GM12891 (cell line): ENCODE data around the gene MTRF1L. TPM values are rescaled to one million over a fixed set of nuclear protein-coding genes. Genes with fewer than 3 reads are reported as not detected.

ENCODE experiments used
- DNase-seq: peaks from one replicate; pipeline ENCODE4 v3.0.0; 2011; ENCODE audit warnings: low spot score; ENCODE audit not compliant: insufficient read length
- FAIRE-seq: peaks from 2 replicates; lab custom pipeline; 2011; peaks lifted over from hg19 to GRCh38; lab: Jason Lieb, UNC
- PAX5 ChIP-seq: IDR thresholded peaks from 2 replicates; pipeline ENCODE4 v1.6.1; 2011; ENCODE audit warnings: low read length, moderate library complexity, mild to moderate bottlenecking; ENCODE audit not compliant: insufficient read depth, severe bottlenecking
- POLR2A ChIP-seq: IDR thresholded peaks from 2 replicates; pipeline ENCODE4 v1.6.1; 2011; ENCODE audit warnings: low read depth, low read length, control low read depth
- POLR2AphosphoS5 ChIP-seq: IDR thresholded peaks from 2 replicates; pipeline ENCODE4 v1.6.1; 2011; ENCODE audit warnings: low read depth, low read length, control low read depth
- POU2F2 ChIP-seq: IDR thresholded peaks from 2 replicates; pipeline ENCODE4 v1.6.1; 2011; ENCODE audit warnings: low read depth, mild to moderate bottlenecking, control low read depth, low read length, moderate library complexity
- SPI1 ChIP-seq: IDR thresholded peaks from 2 replicates; pipeline ENCODE4 v1.6.1; 2011; ENCODE audit warnings: low read depth, low read length, control low read depth
- TAF1 ChIP-seq: IDR thresholded peaks from 2 replicates; pipeline ENCODE4 v1.6.1; 2011; ENCODE audit warnings: low read depth, low read length, control low read depth
- polyA plus RNA-seq: library from polyadenylated mRNA; unstranded; fragments of >200 nt; gene quantifications from one replicate; pipeline ENCODE4 v1.2.1, GENCODE V29; 2012; ENCODE audit warnings: low read depth, missing spikeins, inconsistent platforms; ENCODE audit not compliant: missing spikeins

Gene MTRF1L
- 9.6 TPM for polyA plus RNA-seq

- FAIRE-seq (peak; percentile 97), DNase-seq (peak; percentile 66)
- TF ChIP-seq PAX5 (peak; percentile 22), TAF1 (no peak), SPI1 (0 out of 2 replicates have a peak, but pooled peaks have one; percentile 24), POLR2A (peak; percentile 75), POLR2AphosphoS5 (0 out of 2 replicates have a peak, but pooled peaks have one; percentile 63), POU2F2 (0 out of 2 replicates have a peak, but pooled peaks have one; percentile 9)
These were observed at the start of gene MTRF1L for GRCh38 chr6:153002613-153003365. Gene MTRF1L (minus strand): TSS chr6:153002709. CDS start chr6:153002685, 24 bp downstream.

GRCh38 chr6:153051801-153052200, 49.3 kb upstream of the MTRF1L start:
- DNase-seq: no peak
- no peak for FAIRE-seq
- TF ChIP-seq TAF1 (no peak), POLR2A (no peak), SPI1 (no peak), PAX5 (no peak), POLR2AphosphoS5 (no peak), POU2F2 (no peak)

- DNase-seq (no peak), FAIRE-seq (no peak)
- TF ChIP-seq TAF1: no peak
- no peak for TF ChIP-seq POLR2A
- TF ChIP-seq POU2F2: no peak
- TF ChIP-seq PAX5: no peak
- TF ChIP-seq SPI1: no peak
- TF ChIP-seq POLR2AphosphoS5: no peak
These were observed 46.1 kb upstream of the MTRF1L start for GRCh38 chr6:153048631-153049030.

GRCh38 chr6:153047386-153047785, 44.9 kb upstream of the MTRF1L start:
- FAIRE-seq: no peak
- TF ChIP-seq SPI1: no peak
- TF ChIP-seq POLR2AphosphoS5: no peak
- no peak for TF ChIP-seq PAX5
- no peak for TF ChIP-seq TAF1
- TF ChIP-seq POU2F2: no peak
- TF ChIP-seq POLR2A: no peak

GRCh38 chr6:153045271-153045670, 42.8 kb upstream of the MTRF1L start:
- TF ChIP-seq TAF1 (no peak), PAX5 (no peak)
- no peak for FAIRE-seq
- DNase-seq: no peak

More at GRCh38 chr6:153047386-153047785, 44.9 kb upstream of the MTRF1L start:
- no peak for DNase-seq

- FAIRE-seq (no peak), DNase-seq (no peak)
- TF ChIP-seq TAF1 (no peak), POLR2AphosphoS5 (no peak), SPI1 (no peak), POLR2A (no peak), PAX5 (no peak), POU2F2 (no peak)
These were observed 41.8 kb upstream of the MTRF1L start for GRCh38 chr6:153044295-153044694.

GRCh38 chr6:153043719-153044118, 41.2 kb upstream of the MTRF1L start:
- FAIRE-seq (no peak), DNase-seq (no peak)
- TF ChIP-seq TAF1: no peak
- no peak for TF ChIP-seq POU2F2
- no peak for TF ChIP-seq POLR2AphosphoS5
- TF ChIP-seq PAX5: no peak
- TF ChIP-seq SPI1: no peak
- no peak for TF ChIP-seq POLR2A

GRCh38 chr6:153038378-153039057, 36.0 kb upstream of the MTRF1L start:
- no peak for DNase-seq
- no peak for FAIRE-seq
- TF ChIP-seq TAF1 (no peak), POU2F2 (no peak), POLR2A (no peak), POLR2AphosphoS5 (no peak), PAX5 (no peak), SPI1 (no peak)

- no peak for FAIRE-seq
- TF ChIP-seq PAX5: no peak
- no peak for TF ChIP-seq TAF1
- no peak for TF ChIP-seq POLR2AphosphoS5
- TF ChIP-seq POLR2A: no peak
- TF ChIP-seq POU2F2: no peak
- no peak for TF ChIP-seq SPI1
- DNase-seq: no peak
These were observed 31.6 kb upstream of the MTRF1L start for GRCh38 chr6:153034139-153034538.

- DNase-seq (no peak), FAIRE-seq (no peak)
- TF ChIP-seq POLR2A: no peak
- TF ChIP-seq TAF1: no peak
- no peak for TF ChIP-seq SPI1
- no peak for TF ChIP-seq PAX5
These were observed 29.9 kb upstream of the MTRF1L start for GRCh38 chr6:153032255-153032882.
